Hepatocyte (in vitro differentiated cells): ENCODE measurements around the gene IL17B. TPM values are rescaled to one million over a fixed set of nuclear protein-coding genes. Genes with fewer than 3 reads are reported as not detected.
A peak's percentile ranks its signal among the peaks of the same experiment; 100 is the strongest.

Experiments used
- DNase-seq: peaks from one replicate; pipeline ENCODE4 v3.0.0-alpha.2; 2016; ENCODE audit warnings: low spot score
- H2AFZ ChIP-seq: fragments of 200-600 bp; sonication (generic); 2 replicates; pipeline ENCODE4 v1.6.0; 2016; ENCODE audit warnings: antibody characterized with exemption, mild to moderate bottlenecking
- H3K27ac ChIP-seq: fragments of 200-600 bp; sonication (generic); 2 replicates; pipeline ENCODE4 v1.5.1; 2016; ENCODE audit warnings: mild to moderate bottlenecking
- H3K27me3 ChIP-seq: fragments of 200-600 bp; sonication (generic); 2 replicates; pipeline ENCODE4 v1.6.1; 2016
- H3K36me3 ChIP-seq: fragments of 200-600 bp; sonication (generic); replicated peaks from 2 replicates; pipeline ENCODE4 v1.5.1; 2016; ENCODE audit warnings: low read depth; ENCODE audit not compliant: insufficient read depth
- H3K4me1 ChIP-seq: fragments of 200-600 bp; sonication (generic); 2 replicates; pipeline ENCODE4 v1.5.1; 2016; ENCODE audit warnings: mild to moderate bottlenecking, moderate library complexity; ENCODE audit not compliant: insufficient read depth
- H3K4me2 ChIP-seq: fragments of 200-600 bp; sonication (generic); 2 replicates; pipeline ENCODE4 v1.6.0; 2016
- H3K4me3 ChIP-seq: fragments of 200-600 bp; sonication (generic); 2 replicates; pipeline ENCODE4 v1.5.1; 2016; ENCODE audit warnings: mild to moderate bottlenecking
- H3K79me2 ChIP-seq: fragments of 200-600 bp; sonication (generic); 2 replicates; pipeline ENCODE4 v1.6.0; 2017; ENCODE audit warnings: mild to moderate bottlenecking
- H3K9me2 ChIP-seq: fragments of 200-600 bp; sonication (generic); replicated peaks from 2 replicates; pipeline ENCODE4 v1.6.0; 2017; ENCODE audit warnings: mild to moderate bottlenecking; ENCODE audit not compliant: insufficient read depth
- H3K9me3 ChIP-seq: fragments of 200-600 bp; sonication (generic); 2 replicates; pipeline ENCODE4 v1.5.1; 2016; ENCODE audit warnings: low read depth, mild to moderate bottlenecking
- H4K20me1 ChIP-seq: fragments of 200-600 bp; sonication (generic); 2 replicates; pipeline ENCODE4 v1.6.0; 2016; ENCODE audit warnings: mild to moderate bottlenecking; ENCODE audit not compliant: insufficient read depth, poor library complexity, severe bottlenecking
- EZH2 ChIP-seq: fragments of 200-600 bp; sonication (generic); IDR thresholded peaks from 2 replicates; pipeline ENCODE4 v1.6.1; 2016; ENCODE audit warnings: antibody characterized with exemption, mild to moderate bottlenecking, borderline replicate concordance
- EZH2phosphoT487 ChIP-seq: fragments of 200-600 bp; sonication (generic); IDR thresholded peaks from one replicate; pipeline ENCODE4 v1.6.1; 2018; ENCODE audit warnings: antibody characterized with exemption, mild to moderate bottlenecking, low read depth, moderate library complexity; ENCODE audit not compliant: unreplicated experiment, severe bottlenecking
- WGBS: methylation state at CpG from one replicate; pipeline ENCODE4 v1.1.6; 2016; ENCODE audit warnings: low lambda C conversion rate; ENCODE audit errors: missing lambda C conversion rate; 5-methylcytosine and 5-hydroxymethylcytosine counted together
- polyA plus RNA-seq: library from polyadenylated mRNA; unstranded; fragments of >200 nt; fragmentation: Nextera tagmentation; extraction: Ambion mirVana; gene quantifications from 2 replicates; pipeline ENCODE4 v1.2.1, GENCODE V29; 2016
- total RNA-seq: library from RNA; depleted of rRNA; stranded (reverse); fragments of >200 nt; gene quantifications from 2 replicates; pipeline ENCODE4 v1.2.3, GENCODE V29; 2014
- TF ChIP-seq, protein P1 (sequence below): fragments of 200-600 bp; sonication (generic); IDR thresholded peaks from 2 replicates; pipeline ENCODE4 v1.5.1; 2016; ENCODE audit warnings: antibody characterized with exemption, mild to moderate bottlenecking; ENCODE audit not compliant: poor library complexity

The IL17B gene
- total and polyA plus RNA-seq, 2 experiments from 2014 or later = not detected

DNA sequence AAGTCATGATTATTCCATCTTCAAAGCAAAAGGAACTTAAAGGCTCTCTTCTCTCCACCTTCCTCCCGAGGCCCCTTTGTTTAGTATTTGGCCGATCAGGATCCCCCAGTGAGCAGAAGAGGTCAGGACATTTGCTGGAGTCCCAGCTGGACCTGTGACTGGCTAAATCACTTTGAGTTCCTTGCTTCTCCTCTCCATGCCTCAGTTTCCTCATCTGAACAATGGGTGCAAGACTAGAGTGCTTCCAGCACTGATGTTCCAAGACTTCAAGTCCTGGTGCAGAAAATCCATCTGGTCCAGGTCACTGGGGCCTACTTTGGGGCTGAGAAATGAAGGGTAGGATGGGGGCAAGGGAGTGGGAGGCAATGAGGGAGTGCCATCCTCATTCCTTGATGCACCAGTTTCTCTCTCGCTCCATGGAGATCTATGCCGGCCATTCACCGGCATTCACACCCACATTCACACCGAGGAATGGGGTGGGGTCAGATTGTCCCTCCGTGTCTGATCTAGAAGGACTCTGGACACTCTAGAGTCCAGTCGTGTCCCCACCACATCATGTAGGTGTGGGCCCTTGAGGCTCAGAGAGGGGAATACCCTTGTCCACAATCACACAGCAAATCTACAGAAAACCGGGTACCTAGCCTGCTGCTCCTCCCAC lies 38.7 kb upstream of the IL17B start:
- WGBS = 73% methylated on average over 9 of the region's 9 CpGs
- Histone ChIP-seq H3K4me3 (no peak overlapping the region), H3K9me3 (no peaks in the 10 kb centered on the region), H3K4me2 (peak overlapping the region; percentile 63), H4K20me1 (no peaks in the 10 kb centered on the region), H3K9me2 (no peaks in the 10 kb centered on the region), H3K79me2 (peaks cover 4% of the 10 kb centered on the region), H2AFZ (no peak overlapping the region), H3K27me3 (no peaks in the 10 kb centered on the region), H3K36me3 (no peaks in the 10 kb centered on the region), H3K4me1 (peaks cover 63% of the 10 kb centered on the region), H3K27ac (peak overlapping the region; percentile 90)
- no peak for DNase-seq
- TF ChIP-seq, protein P1, sequence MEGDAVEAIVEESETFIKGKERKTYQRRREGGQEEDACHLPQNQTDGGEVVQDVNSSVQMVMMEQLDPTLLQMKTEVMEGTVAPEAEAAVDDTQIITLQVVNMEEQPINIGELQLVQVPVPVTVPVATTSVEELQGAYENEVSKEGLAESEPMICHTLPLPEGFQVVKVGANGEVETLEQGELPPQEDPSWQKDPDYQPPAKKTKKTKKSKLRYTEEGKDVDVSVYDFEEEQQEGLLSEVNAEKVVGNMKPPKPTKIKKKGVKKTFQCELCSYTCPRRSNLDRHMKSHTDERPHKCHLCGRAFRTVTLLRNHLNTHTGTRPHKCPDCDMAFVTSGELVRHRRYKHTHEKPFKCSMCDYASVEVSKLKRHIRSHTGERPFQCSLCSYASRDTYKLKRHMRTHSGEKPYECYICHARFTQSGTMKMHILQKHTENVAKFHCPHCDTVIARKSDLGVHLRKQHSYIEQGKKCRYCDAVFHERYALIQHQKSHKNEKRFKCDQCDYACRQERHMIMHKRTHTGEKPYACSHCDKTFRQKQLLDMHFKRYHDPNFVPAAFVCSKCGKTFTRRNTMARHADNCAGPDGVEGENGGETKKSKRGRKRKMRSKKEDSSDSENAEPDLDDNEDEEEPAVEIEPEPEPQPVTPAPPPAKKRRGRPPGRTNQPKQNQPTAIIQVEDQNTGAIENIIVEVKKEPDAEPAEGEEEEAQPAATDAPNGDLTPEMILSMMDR = no peak
- TF ChIP-seq EZH2 = no peak
- TF ChIP-seq EZH2phosphoT487 = no peak

DNA sequence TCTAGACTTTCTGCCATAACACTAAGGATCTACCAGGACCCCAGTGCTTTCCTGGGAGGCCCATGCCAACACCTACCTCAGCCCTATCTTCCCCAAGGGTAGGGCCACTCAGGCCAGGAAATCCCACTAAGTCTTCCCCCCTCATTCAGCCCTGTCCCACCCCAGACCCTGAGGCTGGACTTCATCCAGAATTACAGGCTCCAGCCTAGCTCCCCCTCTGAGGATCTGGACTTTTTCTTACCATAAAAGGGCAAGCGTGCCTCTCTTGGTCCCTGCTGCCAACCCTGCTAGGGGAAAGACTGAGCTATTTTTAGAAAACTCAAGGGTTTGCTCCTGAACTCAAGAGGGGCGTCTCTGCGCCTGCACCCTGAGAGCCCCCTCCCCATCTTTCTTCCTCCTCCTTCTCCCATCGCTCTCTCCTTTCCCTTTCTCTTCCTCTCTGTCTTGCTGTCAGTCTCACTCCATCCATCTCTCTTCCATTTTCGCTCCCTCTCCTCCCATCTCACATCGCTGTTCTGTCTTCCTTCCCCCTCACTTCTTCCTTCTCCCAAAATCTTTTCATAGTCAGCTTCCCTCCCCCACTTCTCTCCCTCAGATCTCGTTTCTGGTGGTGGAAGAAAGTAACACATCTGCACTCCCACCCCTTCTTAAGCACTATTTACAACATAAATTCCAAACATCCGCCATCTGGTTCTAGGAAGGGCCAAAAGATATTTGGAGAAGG lies 38.1 kb upstream of the IL17B start:
- peak; percentile 66 for DNase-seq
- no peaks in the 10 kb centered on the region for H3K9me3 ChIP-seq
- peaks cover 6% of the 10 kb centered on the region for H3K79me2 ChIP-seq
- H3K27me3 ChIP-seq = no peaks in the 10 kb centered on the region
- H3K36me3 ChIP-seq = no peaks in the 10 kb centered on the region
- H3K4me1 ChIP-seq = peaks cover 57% of the 10 kb centered on the region
- no peaks in the 10 kb centered on the region for H3K9me2 ChIP-seq
- H4K20me1 ChIP-seq = no peaks in the 10 kb centered on the region
- no peak overlapping the region for H3K4me3 ChIP-seq
- WGBS = 62% methylated on average over 8 of the region's 8 CpGs
- H3K27ac ChIP-seq = peak overlapping the region; percentile 90
- no peak overlapping the region for H2AFZ ChIP-seq
- TF ChIP-seq EZH2phosphoT487 (no peak), EZH2 (no peak)
- TF ChIP-seq, protein P1 = no peak
- peak overlapping the region; percentile 63 for H3K4me2 ChIP-seq

DNA sequence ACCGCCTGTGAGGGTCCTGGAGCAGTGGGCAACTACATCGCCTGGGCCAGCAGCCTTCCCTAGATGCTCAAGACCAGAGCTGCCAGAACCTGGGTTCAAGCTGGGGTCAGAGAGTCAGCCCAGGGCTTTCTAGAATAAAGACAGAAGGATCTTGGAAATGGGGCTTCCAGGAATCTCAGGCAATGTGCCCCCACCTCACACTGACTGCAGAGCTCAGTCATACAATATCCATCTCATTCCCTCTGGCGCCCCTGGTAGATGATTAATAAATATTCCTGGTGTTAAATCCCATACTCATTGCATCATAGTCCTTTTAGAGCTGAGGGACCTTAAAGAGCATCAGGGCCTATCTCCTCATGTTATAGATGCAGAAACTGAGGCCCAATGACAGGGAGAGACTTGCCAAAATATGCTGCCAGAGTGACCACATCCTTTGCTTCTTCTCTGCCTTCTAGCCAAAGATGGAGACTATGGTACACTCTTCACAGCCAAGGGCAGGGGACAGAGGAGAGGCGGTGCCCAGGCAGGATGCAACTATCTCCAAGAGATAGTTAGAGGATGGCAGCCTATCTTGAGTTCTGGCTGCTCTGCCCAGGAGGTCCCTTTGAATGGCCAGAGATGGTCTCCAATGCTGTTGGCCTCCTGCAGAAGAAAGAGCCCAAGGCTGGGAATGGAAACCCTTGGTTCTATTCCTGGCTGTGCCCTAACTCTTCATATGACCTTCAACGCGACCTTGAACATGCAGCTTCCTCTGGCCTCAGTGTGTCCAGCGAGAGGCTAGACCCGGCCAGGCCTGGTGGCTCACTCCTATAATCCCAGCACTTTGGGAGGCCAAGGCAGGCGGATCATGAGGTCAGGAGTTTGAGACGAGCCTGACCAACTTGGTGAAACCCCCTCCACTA lies 36.2 kb upstream of the IL17B start:
- Histone ChIP-seq H3K4me3 (no peak overlapping the region), H3K9me3 (no peaks in the 10 kb centered on the region), H3K9me2 (no peaks in the 10 kb centered on the region), H2AFZ (no peak overlapping the region), H4K20me1 (no peaks in the 10 kb centered on the region), H3K27ac (peak overlapping the region; percentile 90), H3K36me3 (no peaks in the 10 kb centered on the region), H3K4me1 (peaks cover 52% of the 10 kb centered on the region), H3K4me2 (no peak overlapping the region), H3K27me3 (no peaks in the 10 kb centered on the region), H3K79me2 (peaks cover 24% of the 10 kb centered on the region)
- no peak for DNase-seq
- TF ChIP-seq EZH2phosphoT487 (no peak), EZH2 (no peak)
- TF ChIP-seq, protein P1 = no peak
- 94% methylated on average over 10 of the region's 10 CpGs for WGBS
